GM19043 (cell line): ENCODE data around the gene NOVA1.

Experiments used
- ATAC-seq: cut with Tn5 transposase; IDR thresholded peaks from one replicate; pipeline ENCODE4 v1.9.1; 2021; ENCODE audit warnings: low read depth; ENCODE audit not compliant: unreplicated experiment

NOVA1 gene

DNA sequence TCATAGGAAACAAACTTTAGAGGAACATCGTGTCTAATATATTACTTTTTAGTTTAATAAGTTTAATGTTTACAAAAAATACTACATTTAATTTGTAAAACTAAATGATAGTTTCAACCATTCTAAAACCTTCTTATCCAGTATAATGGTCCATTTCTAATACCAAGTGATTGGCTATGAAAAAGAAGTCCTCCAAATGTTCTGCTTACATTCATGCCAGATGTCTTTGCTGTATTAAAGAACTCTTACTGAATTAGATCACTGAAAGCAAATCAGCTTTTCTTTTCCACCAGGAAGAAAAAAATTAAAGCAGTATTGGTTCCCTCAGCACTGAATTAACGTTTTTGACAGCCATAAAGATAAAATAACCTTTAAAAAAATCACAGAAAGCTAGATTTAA lies 3.7 kb downstream of the NOVA1 start:
- no peak for ATAC-seq

DNA sequence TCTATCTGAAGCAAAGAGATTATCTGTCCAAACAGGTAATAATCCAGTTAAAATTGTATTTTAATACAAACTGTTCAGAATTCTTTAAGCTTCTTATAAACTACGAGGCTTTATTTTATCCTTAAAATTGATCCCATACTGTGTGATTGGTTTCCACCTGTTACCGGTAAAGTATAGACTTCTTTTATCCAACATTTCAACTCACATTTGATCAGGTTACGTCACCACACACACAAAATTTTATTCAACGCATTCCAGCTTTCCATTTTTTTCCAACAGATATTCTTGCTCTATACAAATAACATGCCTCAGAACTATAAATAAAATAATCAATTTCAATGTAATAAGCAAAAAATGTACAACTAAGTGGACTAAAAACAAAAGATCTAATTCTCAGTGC lies 4.5 kb downstream of the NOVA1 start:
- no peak for ATAC-seq

DNA sequence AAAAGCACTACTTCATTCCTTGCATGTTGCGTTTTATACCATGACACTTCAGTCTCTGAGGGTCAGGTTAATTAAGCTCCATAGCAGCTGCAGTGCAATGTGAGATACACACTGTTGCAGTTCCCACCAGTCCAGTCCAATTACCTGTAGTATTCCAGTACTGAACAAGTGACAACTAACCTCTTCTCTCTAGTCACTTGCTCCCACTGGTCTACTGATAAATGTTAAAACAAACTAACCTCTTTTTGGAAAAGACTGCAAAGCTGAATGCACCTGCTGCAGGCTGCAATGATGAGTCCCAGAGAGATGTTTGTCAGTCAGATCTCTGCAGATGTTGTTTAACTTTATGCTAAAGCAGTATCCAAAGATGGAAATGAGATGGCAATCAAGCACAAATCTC lies 7.9 kb downstream of the NOVA1 start:
- ATAC-seq = no peak

DNA sequence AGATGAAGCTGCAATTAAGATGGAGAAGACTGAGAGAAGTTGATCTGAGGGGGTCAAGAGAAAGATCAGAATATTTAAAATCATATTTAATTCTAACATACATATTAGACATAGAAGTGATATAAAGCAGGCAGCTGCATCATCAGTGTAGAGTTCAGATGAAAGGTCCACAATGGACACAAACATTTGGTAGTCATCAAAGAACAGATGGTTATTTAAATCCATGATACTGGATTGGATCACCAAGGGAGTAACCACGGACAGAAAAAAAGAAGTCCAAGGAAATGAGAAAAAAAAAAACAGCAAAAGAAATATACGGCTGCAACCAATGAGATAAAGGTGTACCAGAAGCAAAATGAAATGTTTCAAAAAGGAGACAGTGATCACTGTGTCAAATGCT lies 20.1 kb downstream of the NOVA1 start:
- no peak for ATAC-seq

DNA sequence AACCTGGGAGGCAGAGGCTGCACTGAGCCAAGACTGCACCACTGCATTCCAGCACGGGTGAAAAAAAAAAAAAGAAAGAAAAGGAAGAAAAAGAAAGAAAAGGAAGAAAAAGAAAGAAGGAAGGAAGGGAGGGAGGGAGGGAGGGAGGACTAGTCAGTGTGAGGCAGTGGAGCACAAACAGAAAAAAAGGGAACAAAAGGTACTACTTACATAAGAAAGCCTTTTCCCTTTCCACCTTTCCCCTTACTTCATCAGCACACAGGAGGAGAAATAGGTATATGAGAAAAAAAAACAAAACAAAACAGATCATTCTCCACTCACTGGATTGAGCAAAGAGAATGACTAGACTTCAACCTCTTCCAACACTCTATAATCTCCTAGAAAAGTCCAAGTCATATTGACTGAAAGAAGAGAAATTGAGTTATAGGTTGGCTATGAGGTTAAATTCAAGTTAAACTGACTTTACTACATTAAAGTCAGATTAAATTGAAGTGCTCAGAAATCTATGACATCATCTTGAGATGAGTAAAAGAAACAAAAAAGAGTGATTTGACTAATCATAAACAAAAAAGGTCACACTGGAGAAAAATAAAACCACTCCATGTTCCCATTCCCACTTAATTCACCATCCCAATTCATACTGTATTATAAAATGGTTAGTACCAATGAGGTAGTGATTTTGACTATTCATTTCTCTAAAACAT lies 43.6 kb downstream of the NOVA1 start:
- no peak for ATAC-seq

DNA sequence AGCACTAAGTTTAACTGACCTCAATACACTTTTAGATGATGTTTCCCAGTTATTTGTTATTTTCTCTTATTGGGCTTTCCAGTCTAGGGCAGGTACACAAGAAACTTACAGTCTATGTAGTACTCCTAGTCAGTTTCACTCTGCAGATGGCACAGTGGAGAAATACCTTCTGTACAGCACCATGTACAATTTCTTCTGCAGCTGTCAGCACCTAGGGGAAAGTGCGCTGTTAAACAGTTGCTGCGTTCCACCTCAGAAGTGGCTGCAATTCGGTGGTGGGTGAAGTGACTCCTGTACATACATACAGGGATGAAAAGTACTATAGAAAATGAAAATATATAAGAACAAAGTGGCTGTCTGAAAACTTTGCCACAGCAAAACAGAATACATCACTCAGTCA lies 48.3 kb downstream of the NOVA1 start:
- ATAC-seq = no peak

DNA sequence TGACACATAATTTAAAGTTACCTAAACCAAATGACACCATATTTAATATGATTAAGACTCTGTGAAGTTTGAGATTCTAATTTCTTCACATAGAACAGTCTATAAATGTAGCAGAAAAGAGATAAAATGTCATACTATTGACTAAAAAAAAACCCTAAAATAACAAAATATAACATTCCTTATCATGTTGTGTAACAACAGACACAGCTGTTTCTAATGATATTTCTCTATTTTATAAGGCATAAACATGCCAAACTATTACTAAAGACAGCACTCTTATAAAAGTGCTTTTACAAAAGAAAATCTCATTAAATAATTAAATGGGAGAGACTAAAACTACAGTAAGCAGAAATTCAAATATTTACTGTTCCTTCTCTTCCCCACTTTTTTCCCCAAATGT lies 49.4 kb downstream of the NOVA1 start:
- no peak for ATAC-seq

DNA sequence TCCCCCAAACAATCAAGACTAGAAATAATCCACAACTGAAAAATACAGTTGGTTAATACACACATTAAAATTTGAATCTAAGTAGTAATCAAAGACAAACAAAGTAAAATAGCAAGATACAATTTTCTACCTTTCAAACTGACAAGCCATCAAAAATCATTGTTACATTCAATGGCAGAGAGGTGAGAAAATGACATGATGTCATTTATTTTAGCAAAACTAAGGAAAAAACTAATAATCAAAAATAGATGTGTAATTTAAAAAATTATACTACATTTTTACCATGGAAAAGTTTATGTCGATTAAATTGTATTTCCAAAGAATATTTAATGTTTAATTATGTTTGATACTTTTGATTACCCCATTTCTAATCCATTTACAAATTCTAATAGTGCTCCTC lies 59.7 kb downstream of the NOVA1 start:
- no peak for ATAC-seq

DNA sequence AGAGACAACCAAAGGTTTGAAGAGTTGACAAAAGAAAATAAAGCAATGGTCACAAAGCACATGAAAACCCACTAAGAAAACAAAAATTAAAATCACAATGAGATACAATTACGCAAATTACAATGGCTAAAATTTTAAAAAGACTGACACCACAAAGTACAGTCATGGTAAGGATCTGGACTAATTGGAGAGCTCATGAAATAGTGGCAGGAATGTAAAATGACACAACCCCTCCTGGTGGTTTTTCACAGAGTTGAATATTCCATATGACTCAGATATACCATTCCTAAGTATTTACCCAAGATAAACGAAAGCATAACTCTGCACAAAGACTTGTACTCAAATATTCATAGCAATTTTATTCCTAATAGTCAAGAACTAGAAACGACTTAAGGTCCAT lies 65.9 kb downstream of the NOVA1 start:
- ATAC-seq = no peak

DNA sequence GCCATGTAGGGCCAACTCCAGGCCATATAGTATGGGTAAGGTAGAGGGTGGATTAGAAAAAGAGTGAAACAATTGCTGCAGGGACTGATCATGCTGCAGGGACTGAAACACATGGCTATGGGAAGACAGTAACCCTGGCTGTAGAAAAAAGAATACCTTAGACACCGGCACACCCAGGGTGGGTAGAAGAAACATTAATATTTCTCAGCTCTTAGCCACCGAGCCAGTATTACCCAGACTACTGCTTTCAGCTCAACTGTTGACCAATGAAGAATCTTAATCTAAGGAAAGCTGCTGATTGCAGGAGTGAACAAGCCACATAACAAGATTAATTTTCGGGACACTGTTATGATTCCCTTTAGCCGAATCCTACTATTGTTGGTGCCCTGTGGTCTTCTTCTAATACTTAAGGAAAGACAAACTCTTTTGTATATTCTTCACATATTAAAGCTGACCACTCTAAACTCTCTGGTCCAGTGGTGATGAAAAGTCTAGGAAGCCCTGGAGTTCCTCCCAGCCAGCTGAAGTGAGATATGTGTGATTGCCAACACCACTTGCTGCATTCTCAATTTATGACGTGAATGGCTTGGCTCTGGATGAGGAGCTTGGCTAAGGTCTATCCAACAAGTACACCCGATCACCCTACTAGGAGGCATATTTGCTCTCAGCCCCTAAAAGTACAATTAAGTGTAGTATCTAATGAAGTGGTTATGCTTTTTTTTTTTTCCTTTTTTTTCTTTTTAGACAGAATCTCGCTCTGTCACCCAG lies 69.2 kb downstream of the NOVA1 start:
- ATAC-seq = no peak

DNA sequence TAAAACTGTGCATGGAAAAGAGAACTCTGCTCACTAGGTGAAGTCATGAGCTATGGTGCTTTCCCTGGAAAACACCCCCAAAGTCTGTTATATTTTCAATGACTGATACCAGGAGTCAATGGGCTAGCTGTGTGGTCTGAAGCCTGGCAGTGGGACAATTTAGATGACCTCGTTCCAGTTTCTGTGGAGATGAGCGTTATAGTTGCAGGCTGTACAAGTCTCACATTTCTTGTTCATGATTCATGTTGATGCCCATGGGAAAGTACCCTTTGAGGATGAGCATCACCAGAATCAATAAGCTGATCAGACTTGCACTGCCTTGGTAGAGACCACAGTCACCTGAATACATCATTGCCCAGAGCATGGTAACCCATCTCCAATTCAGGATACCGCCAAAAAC lies 70.7 kb downstream of the NOVA1 start:
- no peak for ATAC-seq

DNA sequence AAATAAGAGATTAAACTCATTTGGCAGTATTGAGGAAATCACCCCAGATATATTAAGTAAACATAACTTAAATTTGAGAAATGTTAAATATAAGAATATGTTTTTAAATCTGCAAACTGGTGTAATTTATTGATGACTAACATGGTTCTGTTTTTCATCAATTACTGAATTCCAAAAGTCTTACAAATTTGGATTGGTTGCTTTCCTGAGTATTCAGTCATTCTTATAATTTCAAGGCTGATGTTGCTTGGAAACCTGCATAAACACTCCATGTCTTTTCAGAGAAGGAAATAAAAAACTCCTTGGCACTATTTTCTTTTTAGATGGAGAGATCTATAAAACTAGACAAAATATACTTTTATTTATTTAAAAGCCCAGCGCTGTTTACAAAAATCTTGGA lies 71.7 kb downstream of the NOVA1 start:
- no peak for ATAC-seq

DNA sequence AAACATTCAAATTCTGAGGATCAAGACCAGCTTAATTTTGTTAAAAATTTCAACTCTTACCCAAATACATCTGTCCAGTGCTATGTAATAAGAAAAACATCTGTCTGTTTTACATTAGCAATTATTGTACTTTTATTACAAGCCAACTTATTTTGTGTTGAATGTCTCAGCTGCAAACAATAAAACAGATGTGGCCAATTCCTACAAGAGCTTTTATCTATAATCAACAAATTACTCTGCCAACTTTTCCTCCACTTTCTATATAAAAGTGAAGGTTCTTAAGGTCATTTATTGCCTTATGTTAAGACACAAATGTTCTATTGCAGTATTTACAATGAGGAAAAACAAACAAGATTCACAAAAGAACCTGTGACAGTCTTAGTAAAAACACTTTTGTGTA lies 72.7 kb downstream of the NOVA1 start:
- no peak for ATAC-seq

DNA sequence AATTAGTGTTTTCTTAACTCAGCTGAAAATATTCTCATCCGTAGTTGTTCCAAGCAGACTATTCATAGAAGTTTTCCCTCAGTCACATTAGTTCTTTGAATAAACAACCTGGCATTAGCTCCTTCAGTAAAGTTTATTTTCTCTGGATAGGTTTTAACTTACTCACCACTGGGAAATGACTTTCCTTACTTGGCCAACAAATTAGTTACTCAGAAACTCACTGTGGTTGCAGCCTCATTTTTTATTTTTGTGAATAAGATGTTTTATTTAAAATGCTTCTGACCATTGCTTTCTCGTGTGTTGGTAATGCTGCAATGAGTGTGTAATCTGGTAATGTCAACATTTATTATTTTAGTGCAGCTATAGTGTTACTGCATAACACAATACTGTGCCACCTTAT lies 74.9 kb downstream of the NOVA1 start:
- no peak for ATAC-seq

DNA sequence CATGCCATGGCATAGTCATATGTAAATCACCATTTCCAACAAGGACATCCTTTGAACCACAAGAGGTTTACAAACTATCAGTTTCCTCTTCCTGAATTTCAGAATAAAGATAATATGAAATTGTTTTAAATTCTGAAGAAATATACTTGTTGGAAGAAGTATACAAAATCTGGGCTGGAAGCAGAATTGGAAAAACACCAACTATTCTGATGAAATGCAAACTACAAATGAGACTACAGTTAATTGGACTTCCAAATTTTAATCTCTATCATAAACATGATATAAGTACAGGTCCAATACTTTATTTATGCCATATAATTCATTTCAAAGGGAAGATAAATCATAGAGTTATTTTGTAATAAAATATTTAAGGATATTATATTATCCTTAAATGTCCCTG lies 80.1 kb downstream of the NOVA1 start:
- ATAC-seq = no peak

DNA sequence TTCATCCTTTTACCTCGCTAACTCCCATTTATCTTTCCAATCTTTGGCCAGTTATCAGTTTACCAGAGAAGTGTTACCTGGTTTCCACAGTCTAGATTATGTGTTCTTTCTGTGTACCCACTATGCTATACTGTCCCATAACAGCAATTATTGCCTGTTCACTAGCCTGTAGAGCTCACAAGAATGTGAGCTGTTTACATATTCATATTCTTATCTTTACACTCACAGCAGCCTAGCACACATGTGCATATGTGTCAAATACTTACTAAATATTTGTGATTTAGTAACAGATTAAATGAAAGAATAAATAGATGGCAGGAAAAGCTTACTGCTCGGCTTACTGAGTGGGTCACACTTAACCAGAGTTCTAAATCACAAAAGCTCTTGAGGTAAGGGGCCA lies 97.8 kb downstream of the NOVA1 start:
- ATAC-seq = no peak

DNA sequence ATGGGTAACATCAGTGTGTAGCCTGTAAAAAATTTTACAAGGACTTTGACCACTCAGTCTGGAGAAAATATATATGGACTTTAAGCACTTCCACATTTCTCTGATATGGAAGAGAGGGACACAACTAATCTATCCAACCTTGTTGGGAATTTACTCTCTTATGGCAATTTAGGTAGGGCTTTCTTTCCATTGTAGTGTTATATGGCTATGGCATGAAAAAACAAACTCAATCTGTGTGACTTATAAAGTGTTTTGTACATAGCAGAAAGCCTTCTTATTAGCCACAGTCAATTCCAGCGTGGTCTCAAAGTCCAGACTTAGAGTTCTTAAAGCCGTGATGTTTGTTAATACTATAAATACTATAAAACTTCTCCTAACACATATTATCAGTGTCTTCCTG lies 98.3 kb downstream of the NOVA1 start:
- ATAC-seq = no peak

DNA sequence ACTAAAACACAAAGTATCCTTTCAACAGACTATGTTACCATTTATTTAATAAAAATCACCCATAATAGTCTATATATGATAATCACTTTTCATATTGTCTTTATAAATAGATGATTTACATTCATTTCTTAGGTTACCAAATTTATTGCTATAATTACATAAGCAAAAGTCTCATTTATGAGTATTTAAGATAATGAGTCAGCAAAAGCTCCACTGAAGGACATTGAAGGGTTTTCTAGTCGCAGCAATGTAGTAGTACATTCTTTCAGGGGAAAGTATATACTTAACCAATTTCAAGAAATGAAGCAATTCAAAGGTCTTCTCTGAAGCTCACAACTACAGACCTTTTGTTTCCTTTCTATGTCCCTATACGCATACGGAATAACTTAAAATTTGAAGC lies 110.9 kb downstream of the NOVA1 start:
- ATAC-seq = no peak

DNA sequence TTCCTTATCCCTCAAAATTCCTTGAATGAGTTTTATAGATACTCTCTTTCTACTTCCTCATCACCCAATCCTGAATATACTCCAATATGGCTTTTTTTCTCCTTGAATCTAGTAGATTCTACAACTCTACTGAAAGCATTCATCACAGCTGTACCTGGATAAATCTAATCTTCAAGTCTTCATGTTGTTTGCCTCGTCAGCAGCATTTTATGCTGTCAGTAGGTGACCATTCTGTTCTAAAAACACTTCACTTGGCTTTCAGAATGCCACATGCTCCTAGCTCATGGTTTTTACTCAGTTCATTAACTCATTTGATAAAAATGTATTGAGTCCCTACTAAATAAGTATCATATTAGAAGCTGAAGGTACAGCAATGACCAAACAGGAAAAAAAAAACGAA lies 113.3 kb downstream of the NOVA1 start:
- ATAC-seq = no peak

DNA sequence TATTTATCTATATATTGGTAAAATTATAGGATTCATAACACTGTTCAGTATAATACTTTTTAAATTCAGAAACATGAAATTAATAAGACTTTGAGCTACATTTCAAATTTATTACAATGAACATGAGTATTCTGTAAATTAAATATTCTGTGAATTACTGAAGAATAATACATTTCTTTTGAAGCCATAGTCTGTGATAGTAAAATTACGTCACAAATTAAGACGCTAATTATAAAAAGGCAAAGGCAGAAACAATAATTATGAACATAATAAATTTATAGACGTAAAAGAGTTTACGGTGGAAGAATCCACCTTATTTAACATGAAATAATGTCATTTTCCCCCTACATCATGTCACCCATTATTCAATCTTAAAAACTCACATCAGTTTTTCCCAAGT lies 118.9 kb downstream of the NOVA1 start:
- ATAC-seq = no peak

DNA sequence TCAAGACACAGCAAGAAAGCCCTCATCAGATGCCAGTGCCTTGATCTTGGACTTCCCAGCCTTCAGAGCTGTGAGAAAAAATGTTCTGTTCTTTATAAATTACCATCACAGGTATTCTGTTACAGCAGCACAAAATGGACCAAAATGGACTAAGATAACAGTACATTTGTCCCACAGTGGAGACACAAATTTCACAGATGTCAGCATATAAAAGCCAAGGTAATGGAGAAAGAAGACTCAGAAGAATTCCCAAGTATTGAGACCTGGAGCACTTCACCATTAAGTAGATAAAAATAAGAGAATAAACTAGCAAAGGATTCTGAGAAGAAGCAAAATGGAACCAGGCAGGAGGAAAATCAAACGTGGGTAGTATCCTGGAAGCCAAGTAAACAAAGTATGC lies 131.0 kb downstream of the NOVA1 start:
- ATAC-seq = no peak

DNA sequence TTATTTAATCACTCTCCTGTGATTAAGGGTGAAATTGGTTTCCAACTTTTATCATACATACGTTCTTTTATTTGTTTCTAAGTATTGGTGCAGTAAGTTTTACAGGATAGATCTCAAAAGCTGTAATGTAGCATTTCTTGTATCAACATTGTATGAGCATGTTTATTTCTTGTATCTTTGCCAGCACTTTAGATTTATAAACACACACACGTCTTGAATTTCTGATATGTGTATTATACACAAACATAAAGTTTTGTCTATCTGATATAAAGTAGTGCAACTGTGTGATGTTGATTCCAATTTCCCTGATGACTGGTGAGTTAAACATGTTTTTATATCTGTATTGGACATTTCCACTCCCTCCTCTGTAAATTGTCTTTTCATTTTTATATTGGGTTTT lies 134.7 kb downstream of the NOVA1 start:
- no peak for ATAC-seq
